ENCODE data around the gene DNAJC13.
A peak's percentile ranks its signal among the peaks of the same experiment; 100 is the strongest.

The DNAJC13 gene

GRCh38 chr3:132404276-132404675 is 13.0 kb upstream of the DNAJC13 start:
- no peaks in the 10 kb centered on the region for H3K79me2 ChIP-seq (ENCODE audit: control insufficient read depth, low read length)
- H3K27ac ChIP-seq (ENCODE audit: low read depth, low read length) = no peak overlapping the region
- no peaks in the 10 kb centered on the region for H3K9me2 ChIP-seq (replicated peaks; ENCODE audit: control insufficient read depth, low read length)
- no peak overlapping the region for H3K4me2 ChIP-seq (ENCODE audit: low read length)
- H3K4me3 ChIP-seq (ENCODE audit: low read length) = no peak overlapping the region
- peaks cover 40% of the 10 kb centered on the region for H3K4me1 ChIP-seq (ENCODE audit: control insufficient read depth, low read length)
- peaks cover 17% of the 10 kb centered on the region for H3F3A ChIP-seq (ENCODE audit: control insufficient read depth, insufficient read depth)
- no peaks in the 10 kb centered on the region for H3K36me3 ChIP-seq (ENCODE audit: control insufficient read depth, low read length)
- no peaks in the 10 kb centered on the region for H4K20me1 ChIP-seq (ENCODE audit: control insufficient read depth, insufficient read depth, low read depth, low read length)
- H3K9me3 ChIP-seq (ENCODE audit: control insufficient read depth, insufficient read depth, low read length) = no peaks in the 10 kb centered on the region
- TF ChIP-seq EZH2phosphoT487 (IDR thresholded peaks at IDR 0.05; ENCODE audit: borderline replicate concordance, low read length) = no peak
- TF ChIP-seq, protein P1, sequence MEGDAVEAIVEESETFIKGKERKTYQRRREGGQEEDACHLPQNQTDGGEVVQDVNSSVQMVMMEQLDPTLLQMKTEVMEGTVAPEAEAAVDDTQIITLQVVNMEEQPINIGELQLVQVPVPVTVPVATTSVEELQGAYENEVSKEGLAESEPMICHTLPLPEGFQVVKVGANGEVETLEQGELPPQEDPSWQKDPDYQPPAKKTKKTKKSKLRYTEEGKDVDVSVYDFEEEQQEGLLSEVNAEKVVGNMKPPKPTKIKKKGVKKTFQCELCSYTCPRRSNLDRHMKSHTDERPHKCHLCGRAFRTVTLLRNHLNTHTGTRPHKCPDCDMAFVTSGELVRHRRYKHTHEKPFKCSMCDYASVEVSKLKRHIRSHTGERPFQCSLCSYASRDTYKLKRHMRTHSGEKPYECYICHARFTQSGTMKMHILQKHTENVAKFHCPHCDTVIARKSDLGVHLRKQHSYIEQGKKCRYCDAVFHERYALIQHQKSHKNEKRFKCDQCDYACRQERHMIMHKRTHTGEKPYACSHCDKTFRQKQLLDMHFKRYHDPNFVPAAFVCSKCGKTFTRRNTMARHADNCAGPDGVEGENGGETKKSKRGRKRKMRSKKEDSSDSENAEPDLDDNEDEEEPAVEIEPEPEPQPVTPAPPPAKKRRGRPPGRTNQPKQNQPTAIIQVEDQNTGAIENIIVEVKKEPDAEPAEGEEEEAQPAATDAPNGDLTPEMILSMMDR (IDR thresholded peaks at IDR 0.05; ENCODE audit: low read depth, low read length, poor library complexity, severe bottlenecking) = no peak
- H3K27me3 ChIP-seq (ENCODE audit: control insufficient read depth, low read length) = no peaks in the 10 kb centered on the region

DNA sequence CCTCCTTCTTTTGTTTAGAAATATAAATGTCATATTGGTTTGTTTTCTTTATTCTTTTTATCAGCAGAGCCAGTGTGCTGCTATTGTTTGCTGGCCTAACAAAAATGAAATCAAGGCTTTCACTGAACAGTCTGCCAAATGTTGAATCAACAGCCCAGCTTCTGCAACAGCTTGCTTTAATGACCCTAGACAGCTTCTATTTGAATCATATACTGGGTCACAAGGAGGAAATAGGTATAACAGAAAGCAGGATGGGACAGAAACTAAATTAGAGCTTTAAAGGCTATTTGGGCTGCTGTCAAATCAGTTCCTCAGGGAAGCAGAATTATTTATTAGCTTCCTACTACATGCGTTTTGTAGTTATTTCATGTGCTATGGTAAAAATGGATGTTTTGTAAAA is 12.1 kb upstream of the DNAJC13 start:
- Histone ChIP-seq H3K27me3 (ENCODE audit: control insufficient read depth, low read length) (no peaks in the 10 kb centered on the region), H4K20me1 (ENCODE audit: control insufficient read depth, insufficient read depth, low read depth, low read length) (no peaks in the 10 kb centered on the region), H3K4me3 (ENCODE audit: low read length) (no peak overlapping the region), H3K4me2 (ENCODE audit: low read length) (peak overlapping the region; percentile 53; the same call in 1 of the 2 replicates), H3K36me3 (ENCODE audit: control insufficient read depth, low read length) (no peaks in the 10 kb centered on the region), H3K27ac (ENCODE audit: low read depth, low read length) (no peak overlapping the region), H3K79me2 (ENCODE audit: control insufficient read depth, low read length) (no peaks in the 10 kb centered on the region), H3F3A (ENCODE audit: control insufficient read depth, insufficient read depth) (peaks cover 17% of the 10 kb centered on the region), H3K4me1 (ENCODE audit: control insufficient read depth, low read length) (peaks cover 39% of the 10 kb centered on the region), H3K9me3 (ENCODE audit: control insufficient read depth, insufficient read depth, low read length) (no peaks in the 10 kb centered on the region), H3K9me2 (replicated peaks; ENCODE audit: control insufficient read depth, low read length) (no peaks in the 10 kb centered on the region)
- TF ChIP-seq, protein P1 (IDR thresholded peaks at IDR 0.05; ENCODE audit: low read depth, low read length, poor library complexity, severe bottlenecking) = no peak
- no peak for TF ChIP-seq EZH2phosphoT487 (IDR thresholded peaks at IDR 0.05; ENCODE audit: borderline replicate concordance, low read length)

DNA sequence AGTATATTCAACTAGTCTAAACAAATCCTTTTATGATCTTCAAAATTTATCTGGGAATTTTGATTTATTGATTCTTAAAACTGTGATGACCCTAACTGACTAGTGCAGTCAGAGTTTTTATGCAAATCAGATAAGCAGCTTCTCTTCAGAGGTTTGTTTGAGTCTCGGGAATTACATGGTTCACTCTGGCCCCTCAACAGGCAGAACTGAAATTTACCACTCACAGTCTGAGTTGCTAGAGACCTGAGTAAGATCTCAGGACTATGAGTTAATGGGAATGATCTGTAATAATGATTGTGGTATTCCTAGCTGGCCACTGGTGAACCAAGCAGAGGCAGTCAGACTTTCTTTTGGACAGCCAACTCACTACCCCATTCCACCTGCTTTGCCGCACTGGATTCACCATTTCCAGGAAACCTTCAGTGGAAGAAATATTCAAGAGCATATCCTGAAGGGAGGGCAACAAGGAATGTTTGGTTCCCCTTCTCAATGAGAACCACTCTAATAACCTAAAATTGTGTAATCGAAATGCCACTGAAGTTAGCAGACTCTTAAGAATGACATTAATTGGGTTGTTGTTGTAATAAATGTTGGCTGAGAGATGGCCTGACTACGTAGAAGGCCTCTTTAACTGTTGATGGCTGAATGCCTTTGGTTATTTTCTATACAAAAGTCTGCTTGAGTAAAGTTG is 11.5 kb upstream of the DNAJC13 start:
- Histone ChIP-seq H3K36me3 (ENCODE audit: control insufficient read depth, low read length) (no peaks in the 10 kb centered on the region), H3K9me3 (ENCODE audit: control insufficient read depth, insufficient read depth, low read length) (no peaks in the 10 kb centered on the region), H3K9me2 (replicated peaks; ENCODE audit: control insufficient read depth, low read length) (no peaks in the 10 kb centered on the region), H3F3A (ENCODE audit: control insufficient read depth, insufficient read depth) (peaks cover 17% of the 10 kb centered on the region), H3K4me2 (ENCODE audit: low read length) (peak overlapping the region; percentile 53), H3K4me1 (ENCODE audit: control insufficient read depth, low read length) (peaks cover 39% of the 10 kb centered on the region), H3K27ac (ENCODE audit: low read depth, low read length) (no peak overlapping the region), H4K20me1 (ENCODE audit: control insufficient read depth, insufficient read depth, low read depth, low read length) (no peaks in the 10 kb centered on the region), H3K79me2 (ENCODE audit: control insufficient read depth, low read length) (no peaks in the 10 kb centered on the region), H3K27me3 (ENCODE audit: control insufficient read depth, low read length) (no peaks in the 10 kb centered on the region), H3K4me3 (ENCODE audit: low read length) (peak overlapping the region; percentile 13)
- TF ChIP-seq, protein P1 (IDR thresholded peaks at IDR 0.05; ENCODE audit: low read depth, low read length, poor library complexity, severe bottlenecking) = no peak
- no peak for TF ChIP-seq EZH2phosphoT487 (IDR thresholded peaks at IDR 0.05; ENCODE audit: borderline replicate concordance, low read length)
